ENCODE data around the gene PLK2.

- TF ChIP-seq GATA3 (IDR thresholded peaks at IDR 0.05; ENCODE audit: low read depth, low read length), result no peak
- TF ChIP-seq GATA2 (IDR thresholded peaks at IDR 0.05; ENCODE audit: low read depth, low read length), result no peak
Observed at GRCh38 chr5:58407042-58407719, 52.7 kb downstream of the PLK2 start.
